Stimulated activated CD4-positive, alpha-beta T cell treated with anti-CD3 and anti-CD28 coated beads, Interleukin-1b, Interleukin-23, amount 100 ng/mL, for 4 hours (primary cell): ENCODE results near the gene SIRT5.

Experiments used
- DNase-seq, 2 donors: peaks; one replicate each; pipeline ENCODE4 v3.0.0-alpha.2; 2020; ENCODE audit warnings: low read depth in 2 of 2

Gene SIRT5

GRCh38 chr6:13574571-13575376 lies at the start of gene SIRT5:
Gene SIRT5, plus strand, starts transcription at chr6:13574601. Its CDS starts 9,510 bp downstream, at chr6:13584111.
- peak; percentile 41 to 59 for DNase-seq

GRCh38 chr6:13524801-13525508 lies 49.4 kb upstream of the SIRT5 start:
- DNase-seq, result no peak

GRCh38 chr6:13526357-13526726 lies 48.1 kb upstream of the SIRT5 start:
- no peak for DNase-seq

GRCh38 chr6:13526727-13527670 lies 47.4 kb upstream of the SIRT5 start:
- no peak for DNase-seq

GRCh38 chr6:13527671-13528056 lies 46.7 kb upstream of the SIRT5 start:
- DNase-seq, result no peak

GRCh38 chr6:13528232-13528631 lies 46.2 kb upstream of the SIRT5 start:
- no peak for DNase-seq

- DNase-seq, result no peak
These were observed 45.5 kb upstream of the SIRT5 start for GRCh38 chr6:13528777-13529343.

- DNase-seq, result no peak
These were observed 42.4 kb upstream of the SIRT5 start for GRCh38 chr6:13531956-13532355.

GRCh38 chr6:13534536-13534935 lies 39.9 kb upstream of the SIRT5 start:
- DNase-seq, result no peak

GRCh38 chr6:13535306-13535705 lies 39.1 kb upstream of the SIRT5 start:
- DNase-seq, result no peak

GRCh38 chr6:13536796-13537526 lies 37.4 kb upstream of the SIRT5 start:
- no peak for DNase-seq

GRCh38 chr6:13537527-13537897 lies 36.9 kb upstream of the SIRT5 start:
- DNase-seq, result no peak

GRCh38 chr6:13538084-13538483 lies 36.3 kb upstream of the SIRT5 start:
- no peak for DNase-seq

GRCh38 chr6:13538600-13538999 lies 35.8 kb upstream of the SIRT5 start:
- no peak for DNase-seq

GRCh38 chr6:13539572-13539971 lies 34.8 kb upstream of the SIRT5 start:
- no peak for DNase-seq

- no peak for DNase-seq
These were observed 32.9 kb upstream of the SIRT5 start for GRCh38 chr6:13541496-13541895.

- DNase-seq, result no peak
These were observed 29.8 kb upstream of the SIRT5 start for GRCh38 chr6:13544454-13545186.

- no peak for DNase-seq
These were observed 28.5 kb upstream of the SIRT5 start for GRCh38 chr6:13545885-13546284.

- no peak for DNase-seq
These were observed 25.7 kb upstream of the SIRT5 start for GRCh38 chr6:13548500-13549210.

GRCh38 chr6:13550656-13551055 lies 23.7 kb upstream of the SIRT5 start:
- no peak for DNase-seq
